NOMO-1 treated with DMSO at 0.1 percent for 48 hours (cell line): ENCODE data around the gene NR4A1.

Experiments
- DNase-seq: peaks from one replicate; lab custom pipeline; 2025; ENCODE audit not compliant: unreplicated experiment; lab: John Stamatoyannopoulos, UW

The NR4A1 gene

GRCh38 chr12:52076811-52077210, 25.6 kb downstream of the NR4A1 start:
- DNase-seq: no peak

- no peak for DNase-seq
Observed at GRCh38 chr12:52078276-52078675, 27.0 kb downstream of the NR4A1 start.

- no peak for DNase-seq
Observed at GRCh38 chr12:52079576-52080402, 28.5 kb downstream of the NR4A1 start, which contains the start of gene SMIM41. Gene SMIM41 (plus strand): TSS chr12:52079704. CDS start chr12:52079780, 76 bp downstream.

GRCh38 chr12:52080403-52081251, 29.4 kb downstream of the NR4A1 start:
- no peak for DNase-seq

- peak; percentile 12 for DNase-seq
Observed at GRCh38 chr12:52081263-52081733, 30.1 kb downstream of the NR4A1 start.

GRCh38 chr12:52082026-52082668, 30.9 kb downstream of the NR4A1 start:
- DNase-seq: no peak

- DNase-seq: no peak
Observed at GRCh38 chr12:52082669-52082987, 31.4 kb downstream of the NR4A1 start.

- DNase-seq: peak; percentile 46
Observed at GRCh38 chr12:52082988-52083637, 31.9 kb downstream of the NR4A1 start.

GRCh38 chr12:52083638-52083996, 32.4 kb downstream of the NR4A1 start:
- DNase-seq: no peak

GRCh38 chr12:52084491-52085231, 33.4 kb downstream of the NR4A1 start:
- DNase-seq: no peak

- DNase-seq: no peak
Observed at GRCh38 chr12:52085682-52086180, 34.5 kb downstream of the NR4A1 start.

GRCh38 chr12:52086366-52086765, 35.1 kb downstream of the NR4A1 start:
- no peak for DNase-seq

- no peak for DNase-seq
Observed at GRCh38 chr12:52086944-52087835, 35.9 kb downstream of the NR4A1 start.

GRCh38 chr12:52087961-52088820, 36.9 kb downstream of the NR4A1 start:
- DNase-seq: no peak

- DNase-seq: no peak
Observed at GRCh38 chr12:52089491-52089890, 38.2 kb downstream of the NR4A1 start.

GRCh38 chr12:52090291-52090690, 39.0 kb downstream of the NR4A1 start:
- no peak for DNase-seq

- DNase-seq: no peak
Observed at GRCh38 chr12:52091061-52091460, 39.8 kb downstream of the NR4A1 start.

- DNase-seq: no peak
Observed at GRCh38 chr12:52091869-52092268, 40.6 kb downstream of the NR4A1 start.
